Measurements from ENCODE around the gene AGRP. TPM values are rescaled to one million over a fixed set of nuclear protein-coding genes. Genes with fewer than 3 reads are reported as not detected.

The AGRP gene
- total and polyA plus RNA-seq, 2 donors from 2014 or later, result 2.7 TPM; not detected in 1

GRCh38 chr16:67474551-67475455 lies 8.5 kb downstream of the AGRP start:
- H3K9me3 ChIP-seq (ENCODE audit: control insufficient read depth in 2 of 3, insufficient read depth in 1 of 3, low read length in 3 of 3), result no peaks in the 10 kb centered on the region
- DNase-seq, result no peak
- H3K27me3 ChIP-seq (ENCODE audit: control insufficient read depth, insufficient read depth, low read length), result no peaks in the 10 kb centered on the region
- intact Hi-C loops (cut with DNase I), result loop anchor here (10.0 kb wide), 1 partner anchor 220 kb away; no protein-coding TSS in a partner anchor
- no peak overlapping the region for H3K4me3 ChIP-seq (ENCODE audit: low read length in 3 of 3)
- H3K9ac ChIP-seq (ENCODE audit: low read length in 3 of 3), result peak overlapping the region in 1 of 3 donors; percentile 3
- H3K4me1 ChIP-seq (ENCODE audit: control insufficient read depth in 2 of 3, insufficient read depth in 2 of 3, low read depth in 1 of 3, low read length in 3 of 3), result peaks cover 0 to 20% (median 18%) of the 10 kb centered on the region in 3 donors
- no peaks in the 10 kb centered on the region for H3K36me3 ChIP-seq (ENCODE audit: control insufficient read depth in 2 of 3, insufficient read depth in 3 of 3, low read length in 3 of 3)
- no peak for FAIRE-seq
- no peak overlapping the region for H3K27ac ChIP-seq (ENCODE audit: low read depth in 2 of 2, low read length in 2 of 2)
- TF ChIP-seq CTCF (IDR thresholded peaks at IDR 0.05; ENCODE audit: borderline replicate concordance, extremely low read depth, insufficient read depth), result no peak

- DNase-seq (no peak), FAIRE-seq (no peak)
- no peaks in the 10 kb centered on the region for H3K9me3 ChIP-seq (ENCODE audit: control insufficient read depth in 2 of 3, insufficient read depth in 1 of 3, low read length in 3 of 3)
- intact Hi-C loops (cut with DNase I), result loop anchor here (10.0 kb wide), 1 partner anchor 217 kb away; no protein-coding TSS in a partner anchor
- H3K4me3 ChIP-seq (ENCODE audit: low read length in 3 of 3), result no peak overlapping the region
- H3K4me1 ChIP-seq (ENCODE audit: control insufficient read depth in 2 of 3, insufficient read depth in 2 of 3, low read depth in 1 of 3, low read length in 3 of 3), result peaks cover 0 to 14% (median 12%) of the 10 kb centered on the region in 3 donors
- H3K36me3 ChIP-seq (ENCODE audit: control insufficient read depth in 2 of 3, insufficient read depth in 3 of 3, low read length in 3 of 3), result no peaks in the 10 kb centered on the region
- no peaks in the 10 kb centered on the region for H3K27me3 ChIP-seq (ENCODE audit: control insufficient read depth, insufficient read depth, low read length)
- H3K9ac ChIP-seq (ENCODE audit: low read length in 3 of 3), result no peak overlapping the region
- no peak for TF ChIP-seq CTCF (IDR thresholded peaks at IDR 0.05; ENCODE audit: borderline replicate concordance, extremely low read depth, insufficient read depth)
- no peak overlapping the region for H3K27ac ChIP-seq (ENCODE audit: low read depth in 2 of 2, low read length in 2 of 2)
These were observed 11.5 kb downstream of the AGRP start for GRCh38 chr16:67471758-67472384.

- Histone ChIP-seq H3K4me3 (ENCODE audit: low read length in 3 of 3) (no peak overlapping the region), H3K27me3 (ENCODE audit: control insufficient read depth, insufficient read depth, low read length) (no peaks in the 10 kb centered on the region), H3K9ac (ENCODE audit: low read length in 3 of 3) (no peak overlapping the region), H3K27ac (ENCODE audit: low read depth in 2 of 2, low read length in 2 of 2) (no peak overlapping the region), H3K9me3 (ENCODE audit: control insufficient read depth in 2 of 3, insufficient read depth in 1 of 3, low read length in 3 of 3) (no peaks in the 10 kb centered on the region), H3K4me1 (ENCODE audit: control insufficient read depth in 2 of 3, insufficient read depth in 2 of 3, low read depth in 1 of 3, low read length in 3 of 3) (peaks cover 0 to 17% (median 17%) of the 10 kb centered on the region in 3 donors), H3K36me3 (ENCODE audit: control insufficient read depth in 2 of 3, insufficient read depth in 3 of 3, low read length in 3 of 3) (no peaks in the 10 kb centered on the region)
- intact Hi-C loops (cut with DNase I), result loop anchor here (10.0 kb wide), 1 partner anchor 216 kb away; no protein-coding TSS in a partner anchor
- FAIRE-seq, result no peak
- TF ChIP-seq CTCF (IDR thresholded peaks at IDR 0.05; ENCODE audit: borderline replicate concordance, extremely low read depth, insufficient read depth), result no peak
- peak in 1 of 5 donors; percentile 92 for DNase-seq
These were observed 13.0 kb downstream of the AGRP start for GRCh38 chr16:67470359-67470758.
